Renal pelvis (tissue), 4 donors: ENCODE data around the gene SPOCK1. TPM values are rescaled to one million over a fixed set of nuclear protein-coding genes. Genes with fewer than 3 reads are reported as not detected.
"Not testable (repeated sequence)": the region's sequence is repeated elsewhere in the genome, so short reads cannot be mapped to it uniquely, and the experiment has no call there.

Experiments used
- DNase-seq: peaks from one replicate; pipeline ENCODE4 v3.0.0-alpha.2; 2013
- polyA plus RNA-seq, 3 donors: library from polyadenylated mRNA; unstranded; fragments of 120-200 nt; gene quantifications; one replicate each; pipeline ENCODE4 v1.2.1, GENCODE V29; 2013; ENCODE audit not compliant: insufficient read length in 3 of 3

SPOCK1 gene
- polyA plus RNA-seq, 3 donors: 4.5 to 9.5 (median 9.2) TPM

- no peak for DNase-seq
Observed at GRCh38 chr5:137266186-137266585, 232.9 kb downstream of the SPOCK1 start.

- DNase-seq: no peak
Observed at GRCh38 chr5:137265457-137265856, 233.7 kb downstream of the SPOCK1 start.

- no peak for DNase-seq
Observed at GRCh38 chr5:137264573-137264972, 234.6 kb downstream of the SPOCK1 start.

GRCh38 chr5:137264041-137264440, 235.1 kb downstream of the SPOCK1 start:
- no peak for DNase-seq

- DNase-seq: no peak
Observed at GRCh38 chr5:137263371-137264005, 235.6 kb downstream of the SPOCK1 start.

GRCh38 chr5:137262818-137263217, 236.3 kb downstream of the SPOCK1 start:
- no peak for DNase-seq

GRCh38 chr5:137260820-137261695, 238.1 kb downstream of the SPOCK1 start:
- DNase-seq: no peak

- not testable (repeated sequence) for DNase-seq
Observed at GRCh38 chr5:137259115-137259514, 240.0 kb downstream of the SPOCK1 start.

GRCh38 chr5:137254119-137255090, 244.7 kb downstream of the SPOCK1 start:
- DNase-seq: no peak

- no peak for DNase-seq
Observed at GRCh38 chr5:137252512-137252911, 246.6 kb downstream of the SPOCK1 start.

- DNase-seq: no peak
Observed at GRCh38 chr5:137250421-137250820, 248.7 kb downstream of the SPOCK1 start.

GRCh38 chr5:137248527-137248926, 250.6 kb downstream of the SPOCK1 start:
- no peak for DNase-seq

GRCh38 chr5:137245438-137245837, 253.7 kb downstream of the SPOCK1 start:
- DNase-seq: no peak

- no peak for DNase-seq
Observed at GRCh38 chr5:137240285-137240684, 258.8 kb downstream of the SPOCK1 start.

GRCh38 chr5:137236849-137237507, 262.1 kb downstream of the SPOCK1 start:
- DNase-seq: no peak

- DNase-seq: no peak
Observed at GRCh38 chr5:137236252-137236651, 262.9 kb downstream of the SPOCK1 start.

GRCh38 chr5:137234973-137235943, 263.9 kb downstream of the SPOCK1 start:
- no peak for DNase-seq

- no peak for DNase-seq
Observed at GRCh38 chr5:137233726-137234125, 265.4 kb downstream of the SPOCK1 start.

GRCh38 chr5:137233304-137233703, 265.8 kb downstream of the SPOCK1 start:
- DNase-seq: not testable (repeated sequence)

GRCh38 chr5:137231540-137231939, 267.6 kb downstream of the SPOCK1 start:
- no peak for DNase-seq
